Measurements from ENCODE around the gene SQOR. TPM values are rescaled to one million over a fixed set of nuclear protein-coding genes. Genes with fewer than 3 reads are reported as not detected.

SQOR gene
- total RNA-seq, 1 donor from 2014 or later: 124 TPM

DNA sequence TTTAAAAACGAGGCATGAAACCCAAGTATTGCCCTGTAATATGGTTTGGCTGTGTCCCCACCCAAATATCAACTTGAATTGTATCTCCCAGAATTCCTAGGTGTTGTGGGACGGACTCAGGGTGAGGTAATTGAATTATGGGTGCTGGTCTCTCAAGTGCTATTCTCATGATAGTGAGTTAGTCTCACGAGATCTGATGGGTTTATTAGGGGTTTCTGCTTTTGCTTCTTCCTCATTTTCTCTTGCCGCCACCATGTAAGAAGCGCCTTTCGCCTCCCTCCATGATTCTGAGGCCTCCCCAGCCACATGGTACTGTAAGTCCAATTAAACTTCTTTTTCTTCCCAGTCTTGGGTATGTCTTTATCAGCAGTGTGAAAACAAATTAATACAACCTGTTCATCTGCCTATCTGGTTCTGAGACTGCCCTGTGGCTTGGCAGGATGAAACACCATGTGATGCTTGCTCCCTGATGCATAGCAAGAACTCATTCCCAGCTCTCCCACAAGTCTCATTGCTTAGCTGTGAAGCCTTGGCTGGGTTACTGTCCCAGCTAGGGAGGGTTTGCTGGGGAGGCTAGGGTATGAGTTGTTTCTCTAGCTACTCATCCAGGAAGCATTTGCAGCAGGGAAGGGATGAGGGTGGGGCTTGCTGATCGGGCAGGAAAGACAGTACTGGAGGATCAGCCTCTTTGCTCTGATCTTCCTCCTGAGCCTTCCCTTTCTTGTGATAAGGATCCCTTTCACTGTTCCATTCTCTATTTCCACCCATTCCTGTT is 3.7 kb upstream of the SQOR start:
- peak; percentile 97 for DNase-seq (ENCODE audit: low read depth)
- H3K4me3 ChIP-seq (ENCODE audit: low read depth, low read length): peak overlapping the region; percentile 54

DNA sequence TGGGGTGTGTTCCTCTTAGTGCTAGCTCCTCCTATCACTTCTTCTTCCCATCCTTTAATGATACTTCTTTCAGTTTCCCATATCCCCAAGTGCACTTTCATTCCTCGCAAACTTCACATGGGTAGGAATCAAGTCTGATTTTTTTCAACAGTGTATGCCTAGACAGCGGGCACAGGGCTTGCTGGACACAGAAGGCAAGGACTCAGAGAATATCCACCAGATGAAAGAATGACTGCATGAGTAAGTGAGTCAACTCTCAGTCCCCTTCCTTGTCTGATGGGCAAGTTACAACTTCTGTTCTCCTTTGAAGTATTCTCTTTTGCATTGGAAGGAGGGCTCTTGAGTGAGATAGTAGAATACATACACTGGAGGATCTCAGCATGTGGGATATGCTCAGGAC is 3.1 kb upstream of the SQOR start:
- no peak for DNase-seq (ENCODE audit: low read depth)
- H3K4me3 ChIP-seq (ENCODE audit: low read depth, low read length): peak overlapping the region; percentile 54
- TF ChIP-seq, protein P1, sequence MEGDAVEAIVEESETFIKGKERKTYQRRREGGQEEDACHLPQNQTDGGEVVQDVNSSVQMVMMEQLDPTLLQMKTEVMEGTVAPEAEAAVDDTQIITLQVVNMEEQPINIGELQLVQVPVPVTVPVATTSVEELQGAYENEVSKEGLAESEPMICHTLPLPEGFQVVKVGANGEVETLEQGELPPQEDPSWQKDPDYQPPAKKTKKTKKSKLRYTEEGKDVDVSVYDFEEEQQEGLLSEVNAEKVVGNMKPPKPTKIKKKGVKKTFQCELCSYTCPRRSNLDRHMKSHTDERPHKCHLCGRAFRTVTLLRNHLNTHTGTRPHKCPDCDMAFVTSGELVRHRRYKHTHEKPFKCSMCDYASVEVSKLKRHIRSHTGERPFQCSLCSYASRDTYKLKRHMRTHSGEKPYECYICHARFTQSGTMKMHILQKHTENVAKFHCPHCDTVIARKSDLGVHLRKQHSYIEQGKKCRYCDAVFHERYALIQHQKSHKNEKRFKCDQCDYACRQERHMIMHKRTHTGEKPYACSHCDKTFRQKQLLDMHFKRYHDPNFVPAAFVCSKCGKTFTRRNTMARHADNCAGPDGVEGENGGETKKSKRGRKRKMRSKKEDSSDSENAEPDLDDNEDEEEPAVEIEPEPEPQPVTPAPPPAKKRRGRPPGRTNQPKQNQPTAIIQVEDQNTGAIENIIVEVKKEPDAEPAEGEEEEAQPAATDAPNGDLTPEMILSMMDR (conservative IDR thresholded peaks at IDR 0.05; ENCODE audit: low read depth, low read length): no peak

More for the DNA sequence above, 3.7 kb upstream of the SQOR start:
- TF ChIP-seq, protein P1 (conservative IDR thresholded peaks at IDR 0.05; ENCODE audit: low read depth, low read length): no peak

DNA sequence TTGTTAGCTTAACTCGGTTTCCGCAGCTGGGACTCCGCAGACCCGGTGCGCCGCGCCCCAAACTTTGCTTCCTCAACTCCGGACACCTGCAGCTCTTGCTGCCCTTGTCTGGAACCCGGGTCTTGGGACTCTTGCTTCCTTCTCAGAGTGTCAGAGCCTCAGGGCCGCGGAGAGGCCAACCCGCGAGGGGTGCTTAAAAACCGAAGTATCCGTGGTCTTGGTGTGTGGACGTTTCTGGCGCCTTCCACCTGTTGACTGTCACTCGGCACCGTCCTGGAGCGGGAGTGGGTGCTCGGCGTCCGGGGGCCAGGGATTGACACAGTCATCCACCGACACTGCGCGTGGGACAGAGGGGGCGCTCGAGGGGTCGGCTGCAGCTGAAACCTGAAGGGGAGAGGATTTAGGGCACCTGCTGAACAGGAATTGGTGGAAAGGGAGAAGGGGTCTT is 386 bp downstream of the SQOR start:
- TF ChIP-seq, protein P1 (conservative IDR thresholded peaks at IDR 0.05; ENCODE audit: low read depth, low read length): peak; percentile 69
- peak overlapping the region; percentile 98 for H3K4me3 ChIP-seq (ENCODE audit: low read depth, low read length)
- no peak for DNase-seq (ENCODE audit: low read depth)

DNA sequence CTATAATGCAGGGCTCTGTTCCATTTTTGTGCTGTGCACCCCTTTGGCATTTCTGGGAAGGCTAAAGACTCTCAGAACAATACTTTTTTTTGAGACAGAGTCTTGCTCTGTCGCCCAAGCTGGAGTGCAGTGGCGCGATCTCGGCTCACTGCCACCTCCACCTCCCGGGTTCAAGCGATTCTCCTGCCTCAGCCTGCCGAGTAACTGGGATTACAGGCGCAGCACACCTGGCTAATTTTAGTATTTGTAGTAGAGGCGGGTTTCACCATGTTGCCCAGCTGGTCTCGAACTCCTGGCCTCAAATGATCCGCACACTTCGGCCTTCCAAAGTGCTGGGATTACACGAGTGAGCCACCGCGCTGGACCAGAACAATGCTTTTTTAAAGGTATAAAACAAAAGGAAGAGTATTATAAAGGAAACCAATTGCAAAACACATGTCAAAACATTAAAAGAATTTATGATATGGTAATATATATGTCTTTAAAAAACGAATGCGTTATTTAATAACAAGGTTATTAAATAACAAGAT is 999 bp downstream of the SQOR start:
- no peak for DNase-seq (ENCODE audit: low read depth)
- TF ChIP-seq, protein P1 (conservative IDR thresholded peaks at IDR 0.05; ENCODE audit: low read depth, low read length): no peak

DNA sequence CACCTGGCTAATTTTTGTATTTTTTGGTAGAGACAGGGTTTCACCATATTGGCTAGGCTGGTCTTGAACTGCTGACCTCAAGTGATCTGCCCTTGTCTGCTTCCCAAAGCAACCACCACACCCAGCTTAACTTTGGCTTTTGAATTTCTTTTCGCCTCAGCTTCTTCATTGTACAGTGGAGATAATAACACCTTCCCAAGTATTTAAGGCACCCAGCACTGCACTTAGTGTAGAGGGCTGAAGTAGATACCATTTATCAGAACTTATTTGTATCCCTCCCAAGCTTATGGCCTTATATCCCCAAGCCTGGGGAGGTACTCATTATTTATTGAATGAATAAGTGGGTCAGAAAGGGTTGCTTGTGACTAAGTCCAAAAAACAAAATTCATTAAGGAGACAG is 2.3 kb downstream of the SQOR start:
- TF ChIP-seq, protein P1 (conservative IDR thresholded peaks at IDR 0.05; ENCODE audit: low read depth, low read length): no peak
- H3K4me3 ChIP-seq (ENCODE audit: low read depth, low read length): peak overlapping the region; percentile 98
- DNase-seq (ENCODE audit: low read depth): no peak

More for the DNA sequence above, 999 bp downstream of the SQOR start:
- peak overlapping the region; percentile 98 for H3K4me3 ChIP-seq (ENCODE audit: low read depth, low read length)

DNA sequence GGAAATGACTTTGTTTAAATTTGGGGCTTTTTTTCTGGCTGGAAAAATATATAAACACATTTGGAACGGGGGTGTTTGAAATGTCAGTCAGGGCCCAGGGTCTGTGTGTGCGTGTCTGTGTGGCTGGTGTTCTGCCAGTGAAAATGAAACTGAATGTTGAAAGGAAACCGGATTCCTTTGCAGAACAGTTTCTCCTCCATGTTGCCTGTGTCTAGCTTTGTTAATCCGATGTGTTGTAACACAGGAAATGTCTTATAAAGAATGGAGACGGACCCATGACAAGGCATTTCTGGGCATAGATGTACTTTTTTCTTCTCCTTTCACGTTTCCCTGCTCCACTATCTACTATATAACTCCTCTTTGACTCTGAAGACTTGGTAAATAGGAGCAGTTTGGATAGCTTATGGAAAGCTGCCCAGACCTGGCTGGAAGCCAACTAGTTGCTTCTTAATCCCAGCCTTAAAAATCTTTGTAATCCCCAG is 2.8 kb downstream of the SQOR start:
- peak; percentile 65 for DNase-seq (ENCODE audit: low read depth)

More for the DNA sequence above, 2.8 kb downstream of the SQOR start:
- peak overlapping the region; percentile 98 for H3K4me3 ChIP-seq (ENCODE audit: low read depth, low read length)
- TF ChIP-seq, protein P1 (conservative IDR thresholded peaks at IDR 0.05; ENCODE audit: low read depth, low read length): no peak
